Measurements from ENCODE around the gene GABRA5. TPM values are rescaled to one million over a fixed set of nuclear protein-coding genes. Genes with fewer than 3 reads are reported as not detected.

GABRA5 gene
- total and polyA plus RNA-seq, 2 experiments from 2014 or later: 11.5 to 25.9 TPM

- Mint-ChIP-seq H3K9me3 (peaks cover under 1% of the 10 kb centered on the region; the same call in 2 of the 3 replicates), H3K27me3 (ENCODE audit: insufficient read depth, low read depth, poor library complexity) (peaks cover 4% of the 10 kb centered on the region), H3K36me3 (ENCODE audit: low read depth) (peaks cover 17% of the 10 kb centered on the region), H3K4me3 (no peak overlapping the region), H3K4me1 (peaks cover 5% of the 10 kb centered on the region; the same call in 2 of the 3 replicates), H3K27ac (no peak overlapping the region)
- Histone ChIP-seq H3K9me2 (ENCODE audit: insufficient read depth) (no peaks in the 10 kb centered on the region), H3K4me2 (no peak overlapping the region), H3K4me3 (no peak overlapping the region), H3K27ac (ENCODE audit: low read depth) (no peak overlapping the region), H3K4me1 (ENCODE audit: insufficient read depth) (no peaks in the 10 kb centered on the region), H3K27me3 (ENCODE audit: insufficient read depth) (no peaks in the 10 kb centered on the region), H3K79me2 (replicated peaks; ENCODE audit: insufficient read depth) (no peaks in the 10 kb centered on the region), H3F3A (replicated peaks; ENCODE audit: low read depth) (0 out of 2 replicates have a peak, but pooled peaks cover 6% of the 10 kb centered on the region), H2AFZ (no peak overlapping the region), H3K36me3 (ENCODE audit: insufficient read depth) (no peaks in the 10 kb centered on the region), H4K20me1 (replicated peaks; ENCODE audit: insufficient read depth) (no peaks in the 10 kb centered on the region)
- ATAC-seq (no peak), DNase-seq (ENCODE audit: low spot score) (no peak)
- TF ChIP-seq REST (IDR thresholded peaks at IDR 0.05; ENCODE audit: unreplicated experiment) (no peak), CTCF (conservative IDR thresholded peaks at IDR 0.05; ENCODE audit: low read depth in 2 of 2) (no peak), ETS1 (IDR thresholded peaks at IDR 0.05) (no peak), ZNF462 (CRISPR knock-in tag; IDR thresholded peaks at IDR 0.05) (no peak), CREB1 (CRISPR knock-in tag; IDR thresholded peaks at IDR 0.05; ENCODE audit: low read depth) (no peak), ZNF114 (CRISPR knock-in tag; IDR thresholded peaks at IDR 0.05) (no peak), STAT1 (IDR thresholded peaks at IDR 0.05; ENCODE audit: unreplicated experiment) (no peak), EZH2 (IDR thresholded peaks at IDR 0.05; ENCODE audit: low read depth, unreplicated experiment) (no peak), NANOG (IDR thresholded peaks at IDR 0.05; ENCODE audit: borderline replicate concordance) (no peak), JUNB (IDR thresholded peaks at IDR 0.05; ENCODE audit: unreplicated experiment) (no peak), POLR2AphosphoS5 (IDR thresholded peaks at IDR 0.05; ENCODE audit: low read depth) (no peak), ZNF331 (CRISPR knock-in tag; IDR thresholded peaks at IDR 0.05; ENCODE audit: low read depth) (no peak), EZH2phosphoT487 (IDR thresholded peaks at IDR 0.05; ENCODE audit: unreplicated experiment) (no peak)
These were observed 21.2 kb downstream of the GABRA5 start for GRCh38 chr15:26887926-26888666.

All from GM23338 (cell line).